B cell (primary cell): ENCODE results near the gene SCN1B. TPM values are rescaled to one million over a fixed set of nuclear protein-coding genes. Genes with fewer than 3 reads are reported as not detected.

Experiments used
- ATAC-seq: fragments of 200-7000 bp; cut with Tn5 transposase; one replicate; pipeline ENCODE4 v1.10.0; 2021; ENCODE audit warnings: low read depth, mild to moderate bottlenecking, moderate number of reproducible peaks, moderate library complexity
- CTCF ChIA-PET: fragments of 350-600 bp; sonication (Branson Sonifier 250); formaldehyde crosslinking; loops from one replicate; lab custom pipeline; 2021; ENCODE audit warnings: antibody characterized with exemption, inconsistent platforms; lab: Charles Lee
- POLR2A ChIA-PET: fragments of 350-600 bp; sonication (Branson Sonifier 250); formaldehyde crosslinking; loops from one replicate; lab custom pipeline; 2021; ENCODE audit warnings: antibody characterized with exemption; lab: Charles Lee
- DNase-seq: peaks from one replicate; pipeline ENCODE4 v3.0.0; 2013
- H2AFZ ChIP-seq: 2 replicates; pipeline ENCODE4 v1.6.1; 2012; ENCODE audit warnings: mild to moderate bottlenecking, low read depth, low read length; ENCODE audit not compliant: insufficient read depth, poor library complexity, severe bottlenecking
- H3K27ac ChIP-seq, 2 donors: 1 replicate in 1 of 2; 2 replicates in 1 of 2; pipeline ENCODE4 v1.5.1; 2012 to 2013; ENCODE audit warnings: low read length in 2 of 2, mild to moderate bottlenecking in 2 of 2, moderate library complexity in 1 of 2
- H3K27me3 ChIP-seq, 4 experiments: fragments of 200-600 bp in 1 of 4; sonication (generic) in 1 of 4; replicated peaks in 1 of 4; 1 replicate in 2 of 4; 2 replicates in 2 of 4; pipeline versions ENCODE4 v1.6.1 to v1.7.0; 2013 to 2016; ENCODE audit warnings: low read length in 3 of 4, mild to moderate bottlenecking in 2 of 4, mixed read lengths in 1 of 4, moderate library complexity in 1 of 4; ENCODE audit not compliant: insufficient read depth in 4 of 4, control insufficient read depth in 3 of 4; ENCODE audit errors: control extremely low read depth in 1 of 4
- H3K36me3 ChIP-seq, 2 experiments: replicated peaks in 1 of 2; 1 replicate in 1 of 2; 2 replicates in 1 of 2; pipeline versions ENCODE4 v1.6.1 to v1.7.1; 2013; ENCODE audit warnings: low read length in 1 of 2; ENCODE audit not compliant: insufficient read depth in 2 of 2, control insufficient read depth in 1 of 2; ENCODE audit errors: control extremely low read depth in 1 of 2, extremely low read depth in 1 of 2
- H3K4me1 ChIP-seq, 2 donors: fragments of 200-600 bp in 1 of 2; sonication (generic) in 1 of 2; 1 replicate in 1 of 2; 2 replicates in 1 of 2; pipeline versions ENCODE4 v1.5.1 to v1.6.1; 2013 to 2017; ENCODE audit warnings: low read length in 2 of 2; ENCODE audit not compliant: control insufficient read depth in 2 of 2, insufficient read depth in 2 of 2
- H3K4me2 ChIP-seq: replicated peaks from 2 replicates; pipeline ENCODE3; 2012; ENCODE audit warnings: mild to moderate bottlenecking, low read depth, low read length; ENCODE audit not compliant: poor library complexity, severe bottlenecking
- H3K4me3 ChIP-seq, 5 experiments: fragments of 200-600 bp in 1 of 5; sonication (generic) in 1 of 5; 1 replicate in 3 of 5; 2 replicates in 2 of 5; pipeline versions ENCODE4 v1.5.1 to v1.7.0; 2011 to 2016; ENCODE audit warnings: low read length in 4 of 5, mild to moderate bottlenecking in 4 of 5, low read depth in 2 of 5, control low read depth in 1 of 5, moderate library complexity in 1 of 5; ENCODE audit not compliant: insufficient read depth in 1 of 5; ENCODE audit errors: control extremely low read depth in 1 of 5, extremely low read depth in 1 of 5
- H3K79me2 ChIP-seq: fragments of 200-600 bp; sonication (generic); one replicate; pipeline ENCODE4 v1.6.0; 2016; ENCODE audit warnings: low read length; ENCODE audit not compliant: control insufficient read depth, insufficient read depth
- H3K9ac ChIP-seq: fragments of 200-600 bp; sonication (generic); 2 replicates; pipeline ENCODE4 v1.6.1; 2017; ENCODE audit warnings: mild to moderate bottlenecking, low read length, moderate library complexity
- H3K9me3 ChIP-seq, 3 donors: one replicate each; pipeline versions ENCODE4 v1.6.1 to v1.7.1; 2013; ENCODE audit warnings: low read length in 2 of 3; ENCODE audit not compliant: control insufficient read depth in 2 of 3, insufficient read depth in 1 of 3; ENCODE audit errors: control extremely low read depth in 1 of 3
- H4K20me1 ChIP-seq: 2 replicates; pipeline ENCODE4 v1.6.0; 2012; ENCODE audit warnings: mild to moderate bottlenecking, low read length; ENCODE audit not compliant: insufficient read depth, control insufficient read depth, poor library complexity, severe bottlenecking
- H3K27ac Mint-ChIP-seq: one replicate; pipeline ENCODE4 v1.8.0; 2021; ENCODE audit warnings: mixed read lengths
- H3K27me3 Mint-ChIP-seq: one replicate; pipeline ENCODE4 v1.8.0; 2021; ENCODE audit warnings: mixed read lengths
- H3K4me1 Mint-ChIP-seq: one replicate; pipeline ENCODE4 v1.8.0; 2021; ENCODE audit warnings: mixed read lengths
- H3K4me3 Mint-ChIP-seq: one replicate; pipeline ENCODE4 v1.8.0; 2021; ENCODE audit warnings: mixed read lengths
- H3K9me3 Mint-ChIP-seq: one replicate; pipeline ENCODE4 v1.8.0; 2022; ENCODE audit warnings: mixed read lengths; ENCODE audit not compliant: insufficient read depth
- CTCF ChIP-seq: fragments of 200-600 bp; IDR thresholded peaks from one replicate; pipeline ENCODE4 v1.8.0; 2022; ENCODE audit warnings: antibody characterized with exemption, mild to moderate bottlenecking
- EZH2 ChIP-seq: IDR thresholded peaks from 2 replicates; pipeline ENCODE4 v1.6.1; 2012; ENCODE audit warnings: borderline replicate concordance, low read depth, mild to moderate bottlenecking, moderate library complexity, low read length; ENCODE audit not compliant: insufficient read depth, poor library complexity, severe bottlenecking
- WGBS: methylation state at CpG from one replicate; pipeline ENCODE4 v1.1.5; 2013; ENCODE audit warnings: missing lambda C conversion rate; ENCODE audit not compliant: insufficient coverage; 5-methylcytosine and 5-hydroxymethylcytosine counted together
- intact Hi-C: fragments of 100-400 bp; cut with micrococcal nuclease; formaldehyde crosslinking; loops from one replicate; pipeline ENCODE4 v1.10.0; 2022
- polyA plus RNA-seq: library from polyadenylated mRNA; depleted of rRNA; stranded (reverse); fragments of >200 nt; gene quantifications from 2 replicates; pipeline ENCODE4 v1.2.3, GENCODE V29; 2012
- total RNA-seq, 2 donors: library from RNA; stranded (reverse); fragments of 120-200 nt in 1 of 2; gene quantifications; 1 replicate in 1 of 2; 2 replicates in 1 of 2; pipeline versions ENCODE4 v1.2.3 to v1.2.4, GENCODE V29; 2013 to 2022

The SCN1B gene
- total and polyA plus RNA-seq, 2 donors (not counting 1 experiment from before 2014, with no cell fraction given) = 0.52 to 0.72 TPM

GRCh38 chr19:35009424-35010415, 20.6 kb upstream of the SCN1B start:
- WGBS = 95% methylated on average over 30 of the region's 36 CpGs
- H3K27ac ChIP-seq = no peak overlapping the region

More at GRCh38 chr19:35009424-35010415, 20.6 kb upstream of the SCN1B start:
- Mint-ChIP-seq H3K4me3 (no peak overlapping the region), H3K4me1 (peaks cover 25% of the 10 kb centered on the region), H3K27me3 (no peaks in the 10 kb centered on the region), H3K27ac (no peak overlapping the region), H3K9me3 (no peaks in the 10 kb centered on the region)
- TF ChIP-seq CTCF (no peak), EZH2 (no peak)
- intact Hi-C loops = no loop called here
- ChIA-PET POLR2A (no interaction called here), CTCF (interaction anchor here (5.9 kb wide), 1 partner anchor 37 kb away, joined by 71 read pairs; no protein-coding TSS in a partner anchor)
- H3K4me1 ChIP-seq = peaks cover 17 to 24% of the 10 kb centered on the region in 2 donors
- no peak overlapping the region for H3K4me2 ChIP-seq
- DNase-seq = no peak
- no peaks in the 10 kb centered on the region for H3K9me3 ChIP-seq
- H3K4me3 ChIP-seq = no peak overlapping the region
- no peaks in the 10 kb centered on the region for H3K27me3 ChIP-seq
- H4K20me1 ChIP-seq = peaks cover 36% of the 10 kb centered on the region
- no peak for ATAC-seq
- H3K36me3 ChIP-seq = peaks cover 0 to 48% of the 10 kb centered on the region in 2 experiments
- no peak overlapping the region for H2AFZ ChIP-seq
- peaks cover 14% of the 10 kb centered on the region for H3K79me2 ChIP-seq
- no peak overlapping the region for H3K9ac ChIP-seq
